IPS DF 6.9 (cell line): Measurements from ENCODE around the gene NAALADL1.
"Not testable (repeated sequence)": the region's sequence is repeated elsewhere in the genome, so short reads cannot be mapped to it uniquely, and the experiment has no call there.

Experiments
- DNase-seq: peaks from one replicate; pipeline ENCODE4 v3.0.0-alpha.2; 2013; ENCODE audit warnings: low read depth, low spot score
- H3K27ac ChIP-seq: one replicate; pipeline ENCODE4 v1.5.1; 2013; ENCODE audit warnings: low read length, control low read depth
- H3K27me3 ChIP-seq: 2 replicates; pipeline ENCODE4 v1.6.1; 2013; ENCODE audit warnings: mild to moderate bottlenecking, low read length; ENCODE audit not compliant: control insufficient read depth, insufficient read depth
- H3K36me3 ChIP-seq: 2 replicates; pipeline ENCODE4 v1.6.1; 2013; ENCODE audit warnings: low read length; ENCODE audit not compliant: control insufficient read depth, insufficient read depth
- H3K4me1 ChIP-seq: 2 replicates; pipeline ENCODE4 v1.6.1; 2013; ENCODE audit warnings: low read length; ENCODE audit not compliant: control insufficient read depth, insufficient read depth
- H3K4me3 ChIP-seq: 2 replicates; pipeline ENCODE4 v1.5.1; 2013; ENCODE audit warnings: mild to moderate bottlenecking, low read length
- H3K9me3 ChIP-seq: 2 replicates; pipeline ENCODE4 v1.6.1; 2013; ENCODE audit warnings: low read length, inconsistent platforms; ENCODE audit not compliant: control insufficient read depth, insufficient read depth
- WGBS: extraction: QIAGEN DNeasy Blood & Tissue Kit; methylation state at CpG from one replicate; pipeline ENCODE4 v1.1.7; 2013; ENCODE audit warnings: mixed read lengths, missing lambda C conversion rate; ENCODE audit not compliant: insufficient read length, insufficient coverage; 5-methylcytosine and 5-hydroxymethylcytosine counted together

Gene NAALADL1

GRCh38 chr11:65013888-65014725 lies 44.2 kb downstream of the NAALADL1 start, which contains the start of gene ARL2:
TSS of gene ARL2 (plus strand) at chr11:65014160. CDS start at chr11:65014208, 48 bp downstream.
- peaks cover 8% of the 10 kb centered on the region for H3K36me3 ChIP-seq
- WGBS: no CpG with 5 or more reads among the region's 96 CpGs
- H3K9me3 ChIP-seq: no peaks in the 10 kb centered on the region
- H3K27ac ChIP-seq: no peak within 1 kb of the TSS
- DNase-seq: peak; percentile 84
- no peaks in the 10 kb centered on the region for H3K27me3 ChIP-seq
- H3K4me1 ChIP-seq: no peaks in the 10 kb centered on the region; the same call in 1 of the 2 replicates
- peak within 1 kb of the TSS; percentile 54; the same call in 1 of the 2 replicates for H3K4me3 ChIP-seq

- no CpG with 5 or more reads among the region's 22 CpGs for WGBS
- H3K4me3 ChIP-seq: peak overlapping the region; percentile 54; the same call in 1 of the 2 replicates
- no peak overlapping the region for H3K27ac ChIP-seq
- no peaks in the 10 kb centered on the region; the same call in 1 of the 2 replicates for H3K4me1 ChIP-seq
- H3K9me3 ChIP-seq: no peaks in the 10 kb centered on the region
- DNase-seq: peak; percentile 64
- no peaks in the 10 kb centered on the region for H3K27me3 ChIP-seq
- H3K36me3 ChIP-seq: peaks cover 1% of the 10 kb centered on the region
Observed at GRCh38 chr11:65013130-65013887, 45.0 kb downstream of the NAALADL1 start.

- no peak for DNase-seq
- WGBS: no CpG with 5 or more reads among the region's 2 CpGs
Observed at GRCh38 chr11:65008873-65009272, 49.5 kb downstream of the NAALADL1 start.

GRCh38 chr11:65008016-65008415 lies 50.3 kb downstream of the NAALADL1 start:
- DNase-seq: no peak
- Histone ChIP-seq H3K27ac (no peak overlapping the region), H3K27me3 (no peaks in the 10 kb centered on the region), H3K4me1 (peaks cover 2% of the 10 kb centered on the region; the same call in 1 of the 2 replicates), H3K4me3 (no peak overlapping the region), H3K9me3 (no peaks in the 10 kb centered on the region), H3K36me3 (no peaks in the 10 kb centered on the region)
- no CpG with 5 or more reads among the region's 7 CpGs for WGBS

More at GRCh38 chr11:65008873-65009272, 49.5 kb downstream of the NAALADL1 start:
- Histone ChIP-seq H3K27me3 (no peaks in the 10 kb centered on the region), H3K27ac (no peak overlapping the region), H3K4me3 (no peak overlapping the region), H3K4me1 (peaks cover 2% of the 10 kb centered on the region; the same call in 1 of the 2 replicates), H3K9me3 (no peaks in the 10 kb centered on the region), H3K36me3 (no peaks in the 10 kb centered on the region)

- H3K9me3 ChIP-seq, H3K27me3 ChIP-seq, DNase-seq, H3K36me3 ChIP-seq, H3K4me3 ChIP-seq, H3K4me1 ChIP-seq, H3K27ac ChIP-seq: not testable (repeated sequence)
- WGBS: no CpG with 5 or more reads among the region's 3 CpGs
Observed at GRCh38 chr11:65003968-65004367, 54.4 kb downstream of the NAALADL1 start.

GRCh38 chr11:65003282-65003681 lies 55.1 kb downstream of the NAALADL1 start:
- H3K9me3 ChIP-seq: no peaks in the 10 kb centered on the region
- no peaks in the 10 kb centered on the region for H3K36me3 ChIP-seq
- no CpG with 5 or more reads among the region's 7 CpGs for WGBS
- H3K4me1 ChIP-seq: 0 out of 2 replicates have a peak, but pooled peaks cover 2% of the 10 kb centered on the region
- H3K4me3 ChIP-seq: no peak overlapping the region
- H3K27me3 ChIP-seq: no peaks in the 10 kb centered on the region
- DNase-seq: no peak
- no peak overlapping the region for H3K27ac ChIP-seq

GRCh38 chr11:65002706-65003105 lies 55.6 kb downstream of the NAALADL1 start:
- DNase-seq: no peak
- no peaks in the 10 kb centered on the region for H3K36me3 ChIP-seq
- no peak overlapping the region for H3K4me3 ChIP-seq
- no peak overlapping the region for H3K27ac ChIP-seq
- H3K9me3 ChIP-seq: no peaks in the 10 kb centered on the region
- no CpG with 5 or more reads among the region's 5 CpGs for WGBS
- H3K27me3 ChIP-seq: no peaks in the 10 kb centered on the region
- 0 out of 2 replicates have a peak, but pooled peaks cover 2% of the 10 kb centered on the region for H3K4me1 ChIP-seq

GRCh38 chr11:64999478-64999877 lies 58.9 kb downstream of the NAALADL1 start:
- no peaks in the 10 kb centered on the region for H3K9me3 ChIP-seq
- no peaks in the 10 kb centered on the region for H3K27me3 ChIP-seq
- H3K27ac ChIP-seq: no peak overlapping the region
- peaks cover 1% of the 10 kb centered on the region; the same call in 1 of the 2 replicates for H3K4me1 ChIP-seq
- no peak overlapping the region for H3K4me3 ChIP-seq
- WGBS: no CpG with 5 or more reads among the region's 1 CpG
- no peak for DNase-seq
- no peaks in the 10 kb centered on the region for H3K36me3 ChIP-seq

- Histone ChIP-seq H3K27ac (no peak overlapping the region), H3K27me3 (no peaks in the 10 kb centered on the region), H3K4me1 (peaks cover 1% of the 10 kb centered on the region; the same call in 1 of the 2 replicates), H3K36me3 (no peaks in the 10 kb centered on the region), H3K9me3 (no peaks in the 10 kb centered on the region), H3K4me3 (no peak overlapping the region)
- DNase-seq: no peak
- WGBS: no CpG with 5 or more reads among the region's 9 CpGs
Observed at GRCh38 chr11:64998690-64999431, 59.5 kb downstream of the NAALADL1 start.

- Histone ChIP-seq H3K27me3 (no peaks in the 10 kb centered on the region), H3K4me1 (peaks cover 1% of the 10 kb centered on the region; the same call in 1 of the 2 replicates), H3K27ac (no peak overlapping the region), H3K9me3 (no peaks in the 10 kb centered on the region), H3K4me3 (no peak overlapping the region), H3K36me3 (no peaks in the 10 kb centered on the region)
- no CpG with 5 or more reads among the region's 1 CpG for WGBS
- DNase-seq: no peak
Observed at GRCh38 chr11:64998141-64998540, 60.2 kb downstream of the NAALADL1 start.
